IPS DF 6.9 (cell line): ENCODE data around the gene PIGN.

ENCODE experiments used
- DNase-seq: peaks from one replicate; pipeline ENCODE4 v3.0.0-alpha.2; 2013; ENCODE audit warnings: low read depth, low spot score
- H3K27ac ChIP-seq: one replicate; pipeline ENCODE4 v1.5.1; 2013; ENCODE audit warnings: low read length, control low read depth
- H3K27me3 ChIP-seq: 2 replicates; pipeline ENCODE4 v1.6.1; 2013; ENCODE audit warnings: mild to moderate bottlenecking, low read length; ENCODE audit not compliant: control insufficient read depth, insufficient read depth
- H3K36me3 ChIP-seq: 2 replicates; pipeline ENCODE4 v1.6.1; 2013; ENCODE audit warnings: low read length; ENCODE audit not compliant: control insufficient read depth, insufficient read depth
- H3K4me1 ChIP-seq: 2 replicates; pipeline ENCODE4 v1.6.1; 2013; ENCODE audit warnings: low read length; ENCODE audit not compliant: control insufficient read depth, insufficient read depth
- H3K4me3 ChIP-seq: 2 replicates; pipeline ENCODE4 v1.5.1; 2013; ENCODE audit warnings: mild to moderate bottlenecking, low read length
- H3K9me3 ChIP-seq: 2 replicates; pipeline ENCODE4 v1.6.1; 2013; ENCODE audit warnings: low read length, inconsistent platforms; ENCODE audit not compliant: control insufficient read depth, insufficient read depth
- WGBS: extraction: QIAGEN DNeasy Blood & Tissue Kit; methylation state at CpG from one replicate; pipeline ENCODE4 v1.1.7; 2013; ENCODE audit warnings: mixed read lengths, missing lambda C conversion rate; ENCODE audit not compliant: insufficient read length, insufficient coverage; 5-methylcytosine and 5-hydroxymethylcytosine counted together

PIGN gene

DNA sequence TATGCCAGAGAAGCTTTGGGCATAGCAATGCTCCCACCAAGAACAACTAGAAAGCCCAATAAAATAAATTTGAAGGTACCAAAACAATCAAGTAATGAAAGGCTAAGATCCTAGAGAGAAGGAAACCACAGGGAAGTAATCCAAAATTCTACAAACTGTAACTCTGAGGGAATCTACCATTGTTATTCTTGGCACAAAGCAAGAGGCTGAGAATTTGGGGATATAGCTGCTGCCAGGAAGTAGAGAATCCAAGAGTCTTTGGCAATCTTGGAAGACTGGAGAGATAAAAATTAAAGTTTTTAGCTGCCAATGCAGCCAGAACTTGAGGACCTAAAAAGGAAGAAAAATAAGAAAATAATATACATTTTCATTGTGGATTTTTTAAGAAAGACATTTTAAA lies 68.5 kb downstream of the PIGN start:
- Histone ChIP-seq H3K4me3 (no peak overlapping the region), H3K9me3 (no peaks in the 10 kb centered on the region), H3K27me3 (no peaks in the 10 kb centered on the region), H3K27ac (no peak overlapping the region), H3K36me3 (no peaks in the 10 kb centered on the region), H3K4me1 (no peaks in the 10 kb centered on the region)
- no peak for DNase-seq

DNA sequence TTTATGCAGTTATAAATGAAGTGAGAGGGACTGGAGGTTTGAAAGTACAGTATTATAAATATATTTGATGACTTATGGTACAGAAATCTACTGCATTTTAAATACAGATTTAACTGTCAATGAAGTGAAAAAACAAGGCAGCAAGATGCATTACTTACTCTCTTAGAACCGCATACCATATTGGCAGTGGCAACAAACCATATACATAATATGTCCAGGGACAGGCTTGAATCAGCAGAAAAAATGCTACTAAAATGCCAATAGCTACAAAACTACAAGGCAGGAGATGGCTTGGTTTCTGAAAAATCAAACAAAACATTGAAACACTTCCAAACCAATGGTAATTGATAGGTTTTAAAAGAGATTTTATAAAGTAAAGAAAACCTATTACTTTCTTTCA lies 77.2 kb downstream of the PIGN start:
- DNase-seq: no peak
- H3K27ac ChIP-seq: no peak overlapping the region
- H3K4me3 ChIP-seq: no peak overlapping the region
- H3K27me3 ChIP-seq: no peaks in the 10 kb centered on the region
- no peaks in the 10 kb centered on the region for H3K4me1 ChIP-seq
- WGBS: no CpG with 5 or more reads among the region's 1 CpG
- H3K9me3 ChIP-seq: no peaks in the 10 kb centered on the region
- no peaks in the 10 kb centered on the region for H3K36me3 ChIP-seq

DNA sequence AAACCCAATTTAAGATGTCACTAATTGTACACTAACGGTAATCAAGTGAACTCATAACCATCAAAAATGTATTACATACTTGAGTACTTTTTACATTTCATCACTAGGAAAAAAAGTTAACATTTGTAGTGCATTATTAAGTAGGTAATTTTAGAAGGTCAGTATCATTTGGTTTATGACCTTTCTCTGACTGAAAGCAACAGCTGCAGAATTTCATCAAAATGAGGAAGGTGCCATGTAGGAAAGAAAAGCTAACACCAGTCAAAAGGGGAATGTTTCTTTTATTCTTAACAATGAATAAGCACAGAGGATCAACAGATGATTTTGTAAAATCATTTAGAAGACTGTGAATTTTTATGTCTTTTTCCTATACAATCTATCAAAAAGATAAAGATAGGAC lies 79.0 kb downstream of the PIGN start:
- WGBS: no CpG with 5 or more reads among the region's 1 CpG
- H3K9me3 ChIP-seq: no peaks in the 10 kb centered on the region
- no peak for DNase-seq
- H3K4me3 ChIP-seq: no peak overlapping the region
- no peak overlapping the region for H3K27ac ChIP-seq
- H3K36me3 ChIP-seq: no peaks in the 10 kb centered on the region
- no peaks in the 10 kb centered on the region for H3K4me1 ChIP-seq
- no peaks in the 10 kb centered on the region for H3K27me3 ChIP-seq

DNA sequence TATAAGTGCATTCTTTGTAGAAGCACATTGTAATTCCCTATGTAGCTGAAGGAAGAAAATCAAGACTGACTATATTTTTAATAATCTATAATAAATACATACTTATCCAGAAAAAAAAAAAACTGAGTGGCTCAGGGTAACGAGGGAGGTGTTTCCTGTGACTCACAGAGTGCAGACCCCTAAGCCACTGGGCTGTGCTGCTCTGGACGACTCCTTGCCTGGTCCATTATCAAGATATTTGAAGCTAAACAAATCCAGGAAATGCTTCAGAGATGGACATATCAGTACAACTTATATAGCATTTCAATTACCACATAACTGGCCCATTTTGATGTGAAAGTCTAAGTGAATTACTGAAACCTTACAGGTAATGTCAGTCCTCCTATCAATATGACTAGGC lies 80.6 kb downstream of the PIGN start:
- H3K36me3 ChIP-seq: no peaks in the 10 kb centered on the region
- no peaks in the 10 kb centered on the region for H3K9me3 ChIP-seq
- H3K4me3 ChIP-seq: no peak overlapping the region
- no peaks in the 10 kb centered on the region for H3K4me1 ChIP-seq
- H3K27ac ChIP-seq: no peak overlapping the region
- no peak for DNase-seq
- no CpG with 5 or more reads among the region's 2 CpGs for WGBS
- no peaks in the 10 kb centered on the region for H3K27me3 ChIP-seq

DNA sequence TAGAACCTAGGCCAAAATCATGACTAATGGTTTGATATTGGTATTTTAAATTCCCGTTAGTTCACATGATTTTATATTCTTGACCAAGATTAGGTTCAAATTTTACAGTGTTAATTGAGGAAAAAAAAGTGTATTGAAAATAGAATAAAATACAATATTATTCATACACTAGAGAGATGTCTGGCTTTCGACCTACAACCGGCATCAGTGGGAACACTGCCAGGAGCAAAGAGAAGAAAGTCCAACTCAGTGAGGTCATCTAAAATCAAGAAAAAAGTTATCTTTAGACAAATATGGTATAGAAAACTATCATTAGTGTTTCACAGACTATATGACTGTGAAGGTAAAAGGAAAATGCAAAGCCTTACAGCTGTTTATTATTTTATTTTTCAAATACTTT lies 81.5 kb downstream of the PIGN start:
- Histone ChIP-seq H3K27me3 (no peaks in the 10 kb centered on the region), H3K4me1 (no peaks in the 10 kb centered on the region), H3K9me3 (no peaks in the 10 kb centered on the region), H3K36me3 (no peaks in the 10 kb centered on the region), H3K4me3 (no peak overlapping the region), H3K27ac (no peak overlapping the region)
- no peak for DNase-seq
- no CpG with 5 or more reads among the region's 3 CpGs for WGBS

DNA sequence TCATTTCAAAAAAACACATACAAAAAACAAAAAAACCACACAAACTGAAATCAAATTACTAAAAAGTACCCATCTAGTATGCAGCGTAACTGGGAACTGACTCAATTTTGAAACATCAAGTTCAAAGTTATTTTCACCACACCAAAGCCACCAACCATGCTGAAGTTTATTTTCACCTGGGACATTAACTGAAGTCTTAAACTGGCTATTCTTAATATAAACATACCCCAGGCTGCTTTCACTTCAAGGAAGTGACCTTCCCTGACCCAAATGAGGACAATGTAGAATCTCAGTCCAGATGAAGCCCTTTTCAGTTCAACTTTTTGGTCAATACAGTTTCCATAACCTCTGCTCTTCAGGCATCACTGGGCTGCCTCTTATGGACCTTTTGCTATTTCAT lies 84.6 kb downstream of the PIGN start:
- Histone ChIP-seq H3K4me3 (no peak overlapping the region), H3K9me3 (no peaks in the 10 kb centered on the region), H3K27ac (no peak overlapping the region), H3K36me3 (no peaks in the 10 kb centered on the region), H3K27me3 (no peaks in the 10 kb centered on the region), H3K4me1 (no peaks in the 10 kb centered on the region)
- WGBS: no CpG with 5 or more reads among the region's 1 CpG
- no peak for DNase-seq

DNA sequence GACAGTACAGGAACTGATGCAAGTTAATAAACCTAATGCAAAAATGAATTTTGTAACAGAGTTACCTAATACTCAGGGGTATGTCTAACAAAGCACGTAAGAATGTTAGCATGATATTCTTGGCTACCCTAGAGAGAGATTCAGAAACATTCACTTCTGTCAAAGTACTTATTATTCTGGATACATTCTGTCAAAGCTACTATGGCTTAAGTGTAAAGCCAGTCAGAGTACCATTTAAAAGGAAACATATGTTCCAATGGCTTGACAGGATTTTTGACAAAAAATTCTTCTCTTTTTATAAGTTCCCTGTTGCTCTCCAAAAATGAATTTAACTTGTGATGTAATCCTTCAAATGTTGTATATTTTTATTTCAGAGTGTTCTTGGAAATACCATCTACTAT lies 85.5 kb downstream of the PIGN start:
- Histone ChIP-seq H3K4me3 (no peak overlapping the region), H3K36me3 (no peaks in the 10 kb centered on the region), H3K9me3 (no peaks in the 10 kb centered on the region), H3K27ac (no peak overlapping the region), H3K4me1 (no peaks in the 10 kb centered on the region), H3K27me3 (no peaks in the 10 kb centered on the region)
- DNase-seq: no peak
- no CpG with 5 or more reads among the region's 1 CpG for WGBS

DNA sequence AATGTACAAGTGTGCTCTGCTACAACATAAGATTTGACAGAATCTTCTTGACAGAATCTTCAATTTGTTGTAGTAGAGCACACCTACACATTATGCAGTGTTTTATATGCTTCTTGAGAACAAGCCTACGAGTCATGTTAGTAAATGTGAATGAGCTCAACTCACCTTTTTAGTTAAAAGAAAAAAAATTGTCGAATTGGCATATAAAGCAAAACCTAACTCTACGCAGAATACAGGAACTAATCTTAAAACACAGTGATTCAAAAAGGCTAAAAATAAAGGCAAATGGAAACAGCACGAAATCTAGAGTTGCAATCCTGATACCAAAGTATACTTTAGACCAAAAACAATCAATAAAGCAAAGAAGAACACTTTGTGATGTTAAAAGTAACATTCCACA lies 87.9 kb downstream of the PIGN start:
- Histone ChIP-seq H3K4me3 (no peak overlapping the region), H3K27ac (no peak overlapping the region), H3K36me3 (no peaks in the 10 kb centered on the region), H3K9me3 (no peaks in the 10 kb centered on the region), H3K4me1 (no peaks in the 10 kb centered on the region), H3K27me3 (no peaks in the 10 kb centered on the region)
- WGBS: no CpG with 5 or more reads among the region's 4 CpGs
- DNase-seq: no peak

DNA sequence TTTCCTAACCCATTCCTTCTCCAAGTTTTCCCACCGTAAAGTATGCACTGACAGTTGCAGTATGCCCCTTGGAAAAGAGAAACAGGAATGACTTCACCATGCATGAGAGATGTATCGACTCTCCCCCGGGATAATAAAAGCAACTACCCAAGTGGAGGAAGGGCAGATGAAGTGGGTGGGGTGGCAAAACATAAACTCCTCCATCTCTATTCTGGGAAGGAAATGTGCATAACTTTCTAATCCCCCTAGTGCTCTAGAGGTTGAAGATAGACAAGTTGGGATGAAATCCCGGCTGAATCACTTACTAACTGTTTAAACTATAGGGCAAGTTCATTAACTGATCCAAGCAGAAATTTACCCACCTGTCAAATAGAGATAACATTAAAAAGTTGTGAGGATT lies 89.2 kb downstream of the PIGN start:
- no peak for DNase-seq
- Histone ChIP-seq H3K27ac (no peak overlapping the region), H3K36me3 (no peaks in the 10 kb centered on the region), H3K9me3 (no peaks in the 10 kb centered on the region), H3K4me3 (no peak overlapping the region), H3K4me1 (no peaks in the 10 kb centered on the region), H3K27me3 (no peaks in the 10 kb centered on the region)
- no CpG with 5 or more reads among the region's 4 CpGs for WGBS

DNA sequence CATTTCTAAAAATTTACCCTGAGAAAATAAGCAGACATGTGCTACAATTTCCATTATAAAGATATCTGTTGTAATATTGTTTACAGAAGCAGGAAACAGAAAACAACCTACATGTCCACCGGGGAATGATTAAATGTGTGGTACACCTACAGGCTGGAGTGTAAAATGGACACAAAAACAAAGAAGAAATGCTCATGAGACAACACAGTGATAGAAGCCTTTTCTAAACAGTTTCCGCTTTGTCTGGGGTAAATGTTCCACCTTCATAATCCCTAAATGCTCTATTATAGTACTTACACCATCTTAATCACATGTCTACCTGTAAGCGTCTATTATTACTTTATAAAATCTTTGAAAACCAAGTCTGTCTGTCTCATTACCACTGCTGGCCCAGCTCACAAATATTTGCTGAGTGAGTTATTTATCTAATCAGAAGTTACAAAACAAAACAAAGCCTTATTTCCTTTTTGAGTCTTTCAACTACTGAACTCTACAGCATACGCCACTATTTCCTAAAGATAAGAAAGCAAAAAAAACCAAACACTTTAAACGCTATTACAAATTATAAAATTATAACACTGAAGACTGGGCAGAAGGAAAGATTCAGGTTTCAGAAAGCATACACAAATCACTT lies 95.3 kb downstream of the PIGN start:
- Histone ChIP-seq H3K27ac (no peak overlapping the region), H3K4me1 (no peaks in the 10 kb centered on the region), H3K4me3 (no peak overlapping the region), H3K27me3 (no peaks in the 10 kb centered on the region), H3K36me3 (no peaks in the 10 kb centered on the region), H3K9me3 (no peaks in the 10 kb centered on the region)
- WGBS: 100% methylated on average over 2 of the region's 5 CpGs
- no peak for DNase-seq

DNA sequence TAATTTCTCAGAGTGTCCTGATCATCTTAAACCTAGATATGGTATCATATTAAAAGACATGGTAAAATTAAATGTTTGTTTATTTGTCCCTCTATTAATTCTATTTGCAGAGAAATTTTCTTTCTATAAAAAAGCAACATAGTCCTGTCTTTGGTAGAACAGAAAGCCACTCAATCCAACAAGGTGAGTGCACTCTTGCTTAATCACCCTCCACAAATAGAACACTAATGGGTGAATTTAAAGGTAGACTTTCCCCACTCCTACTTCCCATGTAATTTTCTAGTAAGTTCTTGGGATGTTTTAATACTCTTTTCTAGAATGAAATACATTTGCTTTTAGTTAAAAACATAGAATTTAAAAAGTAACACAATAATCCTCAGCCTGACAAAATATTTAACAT lies 97.7 kb downstream of the PIGN start:
- DNase-seq: no peak
- Histone ChIP-seq H3K27me3 (no peaks in the 10 kb centered on the region), H3K4me3 (no peak overlapping the region), H3K4me1 (no peaks in the 10 kb centered on the region), H3K27ac (no peak overlapping the region), H3K9me3 (no peaks in the 10 kb centered on the region), H3K36me3 (no peaks in the 10 kb centered on the region)
